Jurkat, Clone E6-1 (cell line): Measurements from ENCODE around the gene DHRSX. TPM values are rescaled to one million over a fixed set of nuclear protein-coding genes. Genes with fewer than 3 reads are reported as not detected.
"Not testable (repeated sequence)": the region's sequence is repeated elsewhere in the genome, so short reads cannot be mapped to it uniquely, and the experiment has no call there.

ENCODE experiments used
- DNase-seq: peaks from one replicate; pipeline ENCODE4 v3.0.0-alpha.2; 2011; ENCODE audit warnings: low read depth, low spot score
- H3K4me3 ChIP-seq: 2 replicates; pipeline ENCODE4 v1.5.1; 2011; ENCODE audit warnings: mild to moderate bottlenecking, low read length, control low read depth, moderate library complexity
- polyA plus RNA-seq: library from polyadenylated mRNA; unstranded; fragments of >200 nt; gene quantifications from one replicate; pipeline ENCODE4 v1.2.1, GENCODE V29; 2012; ENCODE audit warnings: missing spikeins; ENCODE audit not compliant: insufficient read length, insufficient read depth

Gene DHRSX, protein sequence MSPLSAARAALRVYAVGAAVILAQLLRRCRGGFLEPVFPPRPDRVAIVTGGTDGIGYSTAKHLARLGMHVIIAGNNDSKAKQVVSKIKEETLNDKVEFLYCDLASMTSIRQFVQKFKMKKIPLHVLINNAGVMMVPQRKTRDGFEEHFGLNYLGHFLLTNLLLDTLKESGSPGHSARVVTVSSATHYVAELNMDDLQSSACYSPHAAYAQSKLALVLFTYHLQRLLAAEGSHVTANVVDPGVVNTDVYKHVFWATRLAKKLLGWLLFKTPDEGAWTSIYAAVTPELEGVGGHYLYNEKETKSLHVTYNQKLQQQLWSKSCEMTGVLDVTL
- polyA plus RNA-seq = 8.6 TPM

DNA sequence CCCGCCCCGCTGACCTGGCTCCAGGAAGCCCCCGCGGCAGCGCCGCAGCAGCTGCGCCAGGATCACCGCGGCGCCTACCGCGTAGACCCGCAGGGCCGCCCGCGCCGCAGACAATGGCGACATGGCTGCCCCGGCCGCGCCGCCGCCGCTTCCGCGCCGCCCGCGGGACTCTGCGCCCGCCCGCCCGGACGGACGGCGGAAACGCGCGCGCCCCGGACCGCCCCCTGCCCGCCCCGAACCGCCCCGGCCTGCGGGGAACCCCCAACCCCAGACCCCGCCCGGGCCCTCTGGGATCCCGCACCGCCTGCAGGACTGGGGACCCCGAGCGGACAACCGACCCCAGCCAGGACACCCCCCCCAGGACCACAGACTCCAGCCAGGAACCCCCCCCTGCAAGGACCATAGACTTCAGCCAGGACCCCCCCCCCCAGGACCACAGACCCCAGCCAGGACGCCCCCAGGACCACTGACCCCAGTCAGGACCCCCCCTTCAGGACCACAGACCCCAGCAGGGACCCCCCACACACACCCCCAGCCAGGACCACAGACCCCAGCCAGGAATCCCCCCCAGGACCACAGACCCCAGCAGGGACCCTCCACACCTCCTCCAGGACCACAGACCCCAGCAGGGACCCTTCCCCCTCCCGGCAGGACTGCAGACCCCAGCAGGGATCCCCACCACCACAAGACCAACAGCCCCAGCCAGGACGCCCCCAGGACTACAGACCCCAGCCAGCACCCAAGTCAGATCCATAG is at the start of gene DHRSX, which contains the start of gene ZBED1:
DHRSX (minus strand) TSS at position 174 of the 756 bp plus-strand sequence; CDS start at position 123, 51 bp downstream.
ZBED1 (minus strand) TSS at position 174 of the 756 bp plus-strand sequence. CDS start 10,257 bp downstream, outside the sequence.
- H3K4me3 ChIP-seq = peak within 1 kb of the TSS; percentile 59
- no peak for DNase-seq

DNA sequence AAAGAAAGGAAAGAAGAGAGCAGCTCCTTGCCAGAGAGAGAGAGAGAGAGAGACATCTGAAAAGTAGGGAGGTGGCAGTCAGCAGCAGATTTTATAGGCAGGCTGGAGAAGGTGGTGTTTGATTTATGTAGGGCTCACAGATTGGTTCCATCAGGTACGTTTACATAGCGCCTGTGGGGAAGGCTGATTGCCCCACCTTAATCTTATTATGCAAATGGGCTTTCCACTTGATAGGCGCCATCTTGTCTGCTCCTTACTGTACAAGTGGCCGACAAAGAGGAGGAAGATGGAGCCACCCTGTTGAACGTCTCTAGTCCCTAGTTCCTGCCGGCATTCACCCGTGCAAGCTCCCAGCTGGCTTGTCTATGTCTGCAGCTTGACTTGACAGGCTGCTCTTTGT is 49.1 kb upstream of the DHRSX start:
- H3K4me3 ChIP-seq = no peak overlapping the region
- DNase-seq = no peak

DNA sequence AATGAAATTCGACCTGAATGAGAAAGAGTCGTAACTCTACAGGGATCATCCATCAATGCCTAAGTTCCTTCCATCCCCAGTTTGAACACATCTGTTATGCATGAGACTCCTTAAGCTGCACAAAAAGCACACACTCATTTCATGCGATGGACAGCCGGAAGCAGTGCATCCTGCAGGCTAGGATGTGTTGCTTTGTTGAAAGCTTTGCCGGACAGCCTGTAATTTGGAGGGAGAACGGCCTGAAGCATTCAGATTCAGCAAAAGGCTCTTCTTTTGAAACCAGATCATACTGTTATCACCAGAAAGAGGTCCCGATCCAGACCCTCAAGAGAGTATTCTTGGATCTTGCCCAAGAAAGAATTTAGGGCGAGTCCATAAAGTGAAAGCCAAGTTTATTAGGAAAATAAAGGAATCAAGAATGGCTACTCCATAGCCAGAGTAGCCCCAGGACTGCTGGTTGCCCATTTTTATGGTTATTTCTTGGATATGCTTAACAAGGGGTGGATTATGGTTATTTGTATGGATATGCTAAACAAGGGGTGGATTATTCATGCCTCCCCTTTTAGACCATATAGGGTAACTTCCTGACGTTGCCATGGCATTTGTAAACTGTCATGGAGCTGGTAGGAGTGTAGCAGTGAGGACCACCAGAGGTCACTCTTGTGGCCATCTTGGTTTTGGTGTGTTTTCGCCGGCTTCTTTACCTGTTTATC is 48.1 kb upstream of the DHRSX start:
- no peak overlapping the region for H3K4me3 ChIP-seq
- no peak for DNase-seq

DNA sequence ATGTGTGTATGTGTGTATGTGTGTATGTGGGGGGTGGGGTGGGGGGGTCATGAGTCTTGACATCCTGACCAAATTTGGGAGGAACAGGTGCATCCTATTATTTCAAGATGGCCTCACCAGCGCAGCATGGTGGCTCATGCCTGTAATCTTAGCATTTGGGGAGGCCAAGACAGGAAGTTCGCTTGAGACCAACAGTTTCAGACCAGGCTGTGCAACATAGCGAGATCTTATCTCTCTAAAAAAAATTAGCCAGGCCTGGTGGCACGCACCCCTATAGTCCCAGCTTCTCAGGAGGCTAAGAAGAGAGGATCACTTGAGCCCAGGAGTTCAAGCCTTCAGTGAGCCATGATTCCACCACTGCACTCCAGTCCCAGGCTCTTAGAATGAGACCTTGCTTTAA is 47.0 kb upstream of the DHRSX start:
- H3K4me3 ChIP-seq = no peak overlapping the region
- DNase-seq = no peak

DNA sequence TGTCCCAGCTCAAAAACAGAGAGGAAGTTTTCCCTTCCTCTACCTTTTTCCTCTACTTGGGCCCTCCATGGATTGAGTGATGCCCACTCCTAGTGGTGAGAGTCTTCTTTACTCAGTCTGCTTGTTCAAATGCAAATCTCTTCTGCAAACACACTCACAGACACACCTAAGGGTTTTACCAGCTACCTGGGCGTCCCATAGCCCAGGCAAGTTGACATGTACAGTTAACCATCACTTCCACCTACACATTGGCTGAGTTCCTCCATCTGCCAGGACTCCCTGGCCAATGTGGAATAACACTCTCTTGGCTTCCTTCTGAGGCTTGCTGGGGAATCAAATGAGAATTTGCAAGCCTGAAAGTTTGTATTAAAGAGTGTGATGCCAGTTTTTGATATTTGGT is 45.7 kb upstream of the DHRSX start:
- no peak for DNase-seq

DNA sequence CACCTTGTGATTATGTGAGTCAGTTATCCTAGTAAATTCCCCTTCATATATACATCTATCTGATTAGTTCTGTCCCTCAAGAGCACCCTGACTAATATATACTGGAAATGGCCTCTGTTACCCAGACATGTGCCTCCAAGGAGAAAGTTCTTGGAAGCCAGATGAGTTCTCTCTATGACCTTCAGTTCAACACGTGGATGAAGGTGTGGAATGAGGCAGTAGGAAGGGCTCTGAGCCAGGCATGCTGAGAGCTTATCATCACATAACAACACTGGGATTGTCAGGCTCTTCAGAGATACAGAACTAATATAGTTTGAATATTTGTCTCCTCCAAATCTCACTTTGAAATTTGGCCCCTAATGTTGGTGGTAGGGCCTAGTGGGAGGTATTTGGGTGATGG is 44.4 kb upstream of the DHRSX start:
- H3K4me3 ChIP-seq = no peak overlapping the region
- DNase-seq = no peak

More for the DNA sequence above, 45.7 kb upstream of the DHRSX start:
- H3K4me3 ChIP-seq = no peak overlapping the region

DNA sequence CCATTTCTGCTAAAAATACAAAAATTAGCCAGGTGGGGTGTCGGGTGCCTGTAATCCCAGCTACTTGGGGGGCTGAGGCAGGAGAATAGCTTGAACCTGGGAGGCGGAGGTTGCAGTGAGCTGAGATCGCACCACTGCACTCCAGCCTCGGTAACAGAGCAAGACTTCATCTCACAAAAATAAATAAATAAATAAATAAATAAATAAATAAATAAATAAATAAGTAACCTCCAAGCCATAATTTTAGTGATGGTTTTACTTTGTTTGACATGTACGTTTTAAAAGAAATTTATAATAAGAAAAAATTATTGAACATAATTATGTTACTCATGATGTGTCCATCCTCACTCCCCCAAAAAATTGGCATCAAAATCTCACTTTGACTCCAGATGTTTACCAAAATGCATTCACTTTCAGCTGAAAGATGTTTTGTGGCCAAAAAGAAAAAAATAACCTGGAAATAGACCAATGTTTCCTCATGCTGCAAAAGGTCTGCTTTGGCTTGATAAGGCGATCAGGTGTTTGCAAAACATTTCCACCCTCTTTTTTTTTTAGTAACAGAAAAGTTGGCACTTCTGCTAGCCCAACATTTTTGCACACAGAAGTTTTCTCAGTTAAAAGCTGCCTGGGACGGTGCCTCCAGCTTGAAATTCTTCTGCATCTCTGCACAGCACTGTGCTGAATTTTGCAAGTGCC is 42.2 kb upstream of the DHRSX start:
- no peak for DNase-seq
- no peak overlapping the region for H3K4me3 ChIP-seq

DNA sequence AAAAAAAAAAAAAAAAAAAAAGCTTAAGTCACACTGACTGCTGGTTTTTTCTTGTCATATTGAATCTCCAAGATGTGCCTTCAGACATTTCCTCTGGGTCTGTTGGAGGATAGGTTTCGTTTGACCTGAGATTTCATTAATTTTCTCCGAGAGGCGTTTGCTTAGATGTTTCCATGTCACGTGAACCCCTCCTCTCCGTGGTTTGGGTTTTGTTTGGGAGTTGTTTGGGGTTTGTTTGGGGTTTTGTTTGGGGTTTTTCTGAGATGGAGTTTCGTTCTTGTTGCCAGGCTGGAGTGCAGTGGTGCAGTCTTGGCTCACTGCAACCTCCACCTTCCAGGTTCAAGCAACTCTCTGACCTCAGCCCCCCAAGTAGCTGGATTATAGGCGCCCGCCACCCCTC is 40.8 kb upstream of the DHRSX start:
- DNase-seq = no peak
- no peak overlapping the region for H3K4me3 ChIP-seq

DNA sequence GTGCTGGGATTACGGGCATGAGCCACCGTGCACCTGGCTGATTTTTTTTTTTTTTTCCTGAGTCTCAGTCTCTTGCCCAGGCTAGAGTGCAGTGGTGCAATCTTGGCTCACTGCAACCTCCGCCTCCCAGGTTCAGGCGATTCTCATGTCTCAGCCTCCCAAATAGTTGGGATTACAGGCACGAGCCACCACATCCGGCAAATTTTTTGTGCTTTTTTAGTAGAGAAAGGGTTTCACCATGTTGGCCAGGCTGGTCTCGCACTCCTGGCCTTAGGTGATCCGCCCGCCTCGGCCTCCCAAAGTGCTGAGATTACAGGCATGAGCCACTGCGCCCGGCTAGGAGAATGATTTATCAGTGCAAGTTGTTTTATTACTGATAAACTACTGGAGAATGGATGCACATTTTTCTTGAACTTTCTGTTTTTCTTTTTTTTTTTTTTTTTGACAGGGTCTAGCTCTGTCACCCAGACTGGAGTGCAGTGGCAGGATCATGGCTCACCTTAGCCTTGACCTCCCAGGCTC is 39.7 kb upstream of the DHRSX start:
- DNase-seq = no peak
- no peak overlapping the region for H3K4me3 ChIP-seq

DNA sequence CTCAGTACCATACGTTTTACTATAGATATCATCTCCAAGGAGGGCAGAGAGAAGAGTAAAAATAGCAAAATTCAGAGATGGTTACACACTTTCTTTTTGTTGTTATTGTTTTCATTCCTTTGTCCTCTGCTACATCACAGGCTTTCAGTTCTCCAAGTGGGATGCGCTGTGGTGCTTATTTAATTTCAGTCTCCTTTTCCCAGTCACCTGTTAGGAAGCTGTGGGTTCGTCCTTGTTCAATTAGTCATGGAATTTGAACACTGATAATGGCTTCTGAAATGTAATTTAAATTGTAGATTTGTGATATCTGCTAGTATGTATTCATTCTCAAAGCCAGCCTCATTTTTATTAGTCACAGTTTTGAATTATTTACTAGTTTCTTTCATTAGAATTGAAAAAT is 38.8 kb upstream of the DHRSX start:
- H3K4me3 ChIP-seq = no peak overlapping the region
- no peak for DNase-seq

DNA sequence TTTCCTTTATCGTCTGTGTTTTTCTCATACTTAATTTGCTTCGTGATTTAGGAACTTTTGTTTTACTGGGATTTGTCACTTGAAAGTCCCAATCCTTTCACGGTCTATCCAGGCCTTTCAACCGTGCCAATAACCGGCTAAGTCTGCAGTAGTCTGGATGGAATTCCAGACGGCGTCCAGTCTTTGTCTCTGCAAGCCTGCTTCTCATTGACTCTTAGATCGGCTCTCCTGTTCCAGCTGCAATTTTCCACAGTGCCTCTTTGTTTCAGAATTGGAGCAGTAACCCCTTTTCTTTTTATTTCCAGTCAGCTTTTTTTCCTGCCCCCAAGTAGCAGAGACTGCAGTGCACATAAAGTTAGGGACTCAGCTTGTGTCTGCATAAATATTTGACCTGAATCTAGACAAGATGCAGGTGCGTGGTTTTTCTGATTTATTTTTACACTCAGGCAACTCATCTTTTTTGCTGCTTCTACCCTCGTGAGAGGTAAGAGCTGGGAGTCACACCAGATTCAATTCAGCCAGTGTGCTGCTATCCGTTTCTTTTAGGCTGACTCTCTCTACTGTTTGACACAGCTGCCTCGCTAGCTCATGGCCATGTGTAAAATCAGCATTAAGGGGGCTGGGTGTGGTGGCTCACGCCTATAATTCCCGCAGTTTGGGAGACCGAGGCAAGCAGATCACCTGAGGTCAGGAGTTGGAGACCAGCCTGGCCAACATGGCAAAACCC is 37.4 kb upstream of the DHRSX start:
- DNase-seq = no peak
- no peak overlapping the region for H3K4me3 ChIP-seq

DNA sequence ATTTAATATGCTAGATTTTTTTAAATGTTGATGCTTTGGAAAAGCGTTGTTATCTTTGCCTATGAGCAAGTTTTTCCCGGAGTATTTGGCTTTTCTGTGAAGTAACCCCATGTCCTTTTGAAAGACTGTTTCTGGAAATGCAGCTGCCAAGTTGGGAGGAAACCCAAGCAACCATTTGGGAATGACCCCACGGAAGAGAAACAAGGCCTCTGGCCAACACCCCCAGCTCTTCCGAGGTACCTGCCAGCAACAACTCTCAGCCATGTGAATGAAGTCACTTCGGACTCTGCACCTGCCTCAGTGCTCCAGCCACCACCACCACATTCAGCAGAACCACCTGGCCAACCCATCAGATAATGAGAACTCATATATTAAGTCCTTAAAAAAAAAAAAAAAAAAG is 36.2 kb upstream of the DHRSX start:
- no peak overlapping the region for H3K4me3 ChIP-seq
- DNase-seq = no peak

DNA sequence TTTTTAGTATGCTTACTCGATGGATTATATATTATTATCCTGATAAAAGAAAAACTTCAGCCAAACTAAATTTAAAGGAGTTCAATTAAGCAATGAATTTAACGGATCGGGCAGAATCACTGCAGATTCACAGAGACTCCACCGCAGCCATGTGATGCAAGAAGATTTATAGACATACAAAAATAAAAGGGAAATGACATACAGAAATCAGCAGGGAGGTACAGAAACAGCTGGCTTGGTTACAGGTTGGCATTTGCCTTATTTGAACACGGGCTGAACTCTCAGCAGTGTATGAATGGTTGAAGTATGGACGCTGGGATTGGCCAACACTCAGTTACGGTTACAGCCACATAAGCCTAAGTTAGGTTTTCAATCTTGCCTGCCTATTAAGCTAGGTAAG is 35.4 kb upstream of the DHRSX start:
- H3K4me3 ChIP-seq = no peak overlapping the region
- DNase-seq = no peak

DNA sequence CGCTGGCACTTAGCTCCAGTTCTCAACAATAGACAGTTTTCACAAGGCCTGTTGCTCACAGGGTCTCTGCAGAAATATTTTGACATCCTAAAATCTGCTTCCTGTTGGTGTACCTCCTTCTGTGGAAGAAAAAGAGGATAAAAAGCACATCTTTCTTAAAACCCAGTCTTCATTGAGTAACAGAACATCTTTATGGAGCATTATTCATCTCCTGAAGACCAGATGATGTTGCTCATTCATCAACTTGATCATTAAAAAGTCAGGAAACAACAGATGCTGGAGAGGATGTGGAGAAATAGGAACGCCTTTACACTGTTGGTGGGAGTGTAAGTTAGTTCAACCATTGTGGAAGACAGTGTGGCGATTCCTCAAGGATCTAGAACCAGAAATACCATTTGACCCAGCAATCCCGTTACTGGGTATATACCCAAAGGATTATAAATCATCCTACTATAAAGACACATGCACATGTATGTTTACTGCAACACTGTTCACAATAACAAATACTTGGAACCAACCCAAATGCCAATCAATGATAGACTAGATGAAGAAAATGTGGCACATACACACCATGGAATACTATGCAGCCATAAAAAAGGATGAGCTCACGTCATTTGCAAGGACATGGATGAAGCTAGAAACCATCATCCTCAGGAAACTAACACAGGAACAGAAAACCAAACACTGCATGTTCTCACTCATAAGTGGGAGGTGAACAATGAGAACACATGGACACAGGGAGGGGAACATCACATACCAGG is 33.7 kb upstream of the DHRSX start:
- H3K4me3 ChIP-seq, DNase-seq: not testable (repeated sequence)

DNA sequence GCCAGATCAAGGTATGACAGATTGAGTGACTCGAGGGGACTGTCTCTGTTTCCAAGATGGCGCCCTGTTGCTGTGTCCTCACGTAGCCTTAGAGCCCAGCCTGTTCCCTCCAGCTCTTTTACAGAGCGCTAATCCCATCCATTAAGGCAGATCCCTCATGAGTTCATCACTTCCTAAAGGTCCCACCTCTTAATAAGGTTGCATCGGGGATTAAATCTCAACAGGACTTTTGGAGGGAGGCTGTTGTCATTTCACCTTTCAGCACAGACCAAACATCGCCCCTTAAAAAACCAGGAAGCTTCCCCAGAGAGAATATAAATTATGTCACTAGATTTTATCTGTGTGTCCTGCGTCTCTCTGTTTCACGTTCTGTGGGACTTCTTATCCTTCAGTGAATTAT is 32.6 kb upstream of the DHRSX start:
- no peak overlapping the region for H3K4me3 ChIP-seq
- no peak for DNase-seq

DNA sequence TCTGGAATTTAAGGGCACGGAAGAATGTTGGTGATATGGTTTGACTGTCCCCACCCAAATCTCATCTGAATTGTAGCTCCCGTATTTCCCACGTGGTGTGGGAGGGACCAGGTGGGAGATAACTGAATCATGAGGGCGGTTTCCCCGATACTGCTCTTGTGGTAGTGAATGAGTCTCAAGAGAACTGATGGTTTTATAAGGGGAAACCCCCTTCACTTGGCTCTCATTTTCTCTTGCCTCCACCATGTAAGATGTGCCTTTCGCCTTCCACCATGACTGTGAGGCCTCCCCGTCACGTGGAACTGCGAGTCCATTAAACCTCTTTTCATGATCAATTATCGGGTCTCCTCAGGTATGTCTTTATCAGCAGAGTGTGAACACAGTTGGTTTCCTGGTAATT is 25.6 kb upstream of the DHRSX start:
- DNase-seq = no peak
- no peak overlapping the region for H3K4me3 ChIP-seq

DNA sequence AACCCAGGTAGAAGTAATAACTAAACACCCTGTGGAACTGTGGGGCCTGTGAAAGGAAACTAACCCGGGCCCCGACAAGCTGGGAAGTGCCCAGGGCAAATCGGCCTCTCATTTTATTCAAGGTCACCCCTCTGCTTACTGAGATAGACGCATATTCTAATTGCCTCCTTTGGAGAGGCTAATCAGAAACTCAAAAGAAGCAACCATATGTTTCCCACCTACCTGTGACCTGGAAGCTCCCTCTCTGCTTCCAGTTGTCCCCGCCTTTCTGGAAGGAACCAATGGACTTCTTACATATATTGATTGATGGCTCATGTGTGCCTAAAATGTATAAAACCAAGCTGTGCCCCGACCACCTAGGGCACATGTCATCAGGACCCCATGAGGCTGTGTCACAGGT is 23.1 kb upstream of the DHRSX start:
- no peak overlapping the region for H3K4me3 ChIP-seq
- no peak for DNase-seq

DNA sequence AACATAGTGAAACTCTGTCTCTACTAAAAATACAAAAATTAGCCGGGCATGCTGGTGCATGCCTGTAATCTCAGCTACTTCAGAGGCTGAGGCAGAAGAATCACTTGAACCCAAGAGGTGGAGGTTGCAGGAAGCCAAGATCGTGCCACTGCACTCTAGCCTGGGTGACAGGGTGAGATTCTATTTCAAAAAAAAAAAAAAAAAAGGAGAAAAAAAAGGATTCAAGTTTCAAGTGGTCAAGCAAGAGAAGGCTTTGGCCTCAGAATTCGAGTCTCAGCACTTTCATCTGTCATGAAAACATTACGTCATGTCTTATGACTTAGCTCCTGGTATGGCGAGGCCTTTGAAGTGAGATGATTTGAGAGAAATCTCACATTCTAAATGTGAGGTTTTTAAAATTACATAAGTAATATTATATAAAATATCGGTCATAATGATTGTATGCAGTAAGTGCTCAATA is 21.2 kb upstream of the DHRSX start:
- H3K4me3 ChIP-seq = no peak overlapping the region
- no peak for DNase-seq
